K562 (cell line): ENCODE results near the gene VIM. TPM values are rescaled to one million over a fixed set of nuclear protein-coding genes. Genes with fewer than 3 reads are reported as not detected.

Experiments
- ARID2 ChIP-seq: fragments of 450-650 bp; IDR thresholded peaks from 2 replicates; pipeline ENCODE4 v1.6.1; 2017; ENCODE audit warnings: antibody characterized with exemption, mild to moderate bottlenecking
- CCAR2 ChIP-seq: fragments of 200-400 bp; formaldehyde crosslinking; IDR thresholded peaks from 2 replicates; pipeline ENCODE4 v1.6.1; 2017; ENCODE audit warnings: mild to moderate bottlenecking, low read depth, low read length
- HNRNPH1 ChIP-seq: fragments of 200-400 bp; formaldehyde crosslinking; optimal IDR thresholded peaks from 2 replicates; pipeline ENCODE3; 2017; ENCODE audit warnings: low read depth, mild to moderate bottlenecking, low read length, moderate library complexity
- MAZ ChIP-seq, 2 experiments: fragments of 450-650 bp in 1 of 2; sonication (generic) in 1 of 2; formaldehyde crosslinking; IDR thresholded peaks in 1 of 2; conservative IDR thresholded peaks in 1 of 2; 2 replicates each; pipeline versions ENCODE4 v1.4.0 to v1.5.0; 2020; ENCODE audit warnings: mild to moderate bottlenecking in 1 of 2, missing genetic modification reagents in 1 of 2
- MEF2D ChIP-seq: conservative IDR thresholded peaks from 2 replicates; pipeline ENCODE4 v1.6.1; 2016; ENCODE audit warnings: low read depth, missing genetic modification characterization, missing compliant biosample characterization
- PHB2 ChIP-seq: fragments of 450-650 bp; IDR thresholded peaks from 2 replicates; pipeline ENCODE4 v1.6.1; 2017; ENCODE audit warnings: low read depth
- POLR2H ChIP-seq: IDR thresholded peaks from 2 replicates; pipeline ENCODE4 v1.6.1; 2016; ENCODE audit warnings: missing genetic modification characterization, low read depth, mild to moderate bottlenecking, control low read depth, missing compliant biosample characterization, moderate library complexity
- TBL1XR1 ChIP-seq, 2 experiments: IDR thresholded peaks; 2 replicates each; pipeline ENCODE4 v1.6.1; 2012; ENCODE audit warnings: improper control_type of control experiment in 2 of 2, low read length in 2 of 2, mild to moderate bottlenecking in 1 of 2
- TOE1 ChIP-seq, 2 experiments: fragments of 450-650 bp in 1 of 2; sonication (generic) in 1 of 2; formaldehyde crosslinking in 1 of 2; IDR thresholded peaks; 2 replicates each; pipeline versions ENCODE4 v1.7.1 to v1.8.0; 2016 to 2022; ENCODE audit warnings: borderline replicate concordance in 2 of 2, mild to moderate bottlenecking in 2 of 2, antibody characterized with exemption in 1 of 2, inconsistent platforms in 1 of 2, low read depth in 1 of 2, missing genetic modification reagents in 1 of 2, moderate library complexity in 1 of 2
- YY1 ChIP-seq, 3 experiments: IDR thresholded peaks; 2 replicates each; pipeline ENCODE4 v1.6.1; 2011; ENCODE audit warnings: low read length in 2 of 3, mild to moderate bottlenecking in 2 of 3, moderate library complexity in 2 of 3, borderline replicate concordance in 1 of 3, control low read depth in 1 of 3, low read depth in 1 of 3; ENCODE audit not compliant: insufficient read depth in 3 of 3, insufficient replicate concordance in 2 of 3, control insufficient read depth in 1 of 3, insufficient read length in 1 of 3; ENCODE audit errors: extremely low read depth in 1 of 3
- ZNF707 ChIP-seq: fragments of 250-450 bp; sonication (Bioruptor Pico); conservative IDR thresholded peaks from 2 replicates; pipeline ENCODE4 v1.8.0; 2022; ENCODE audit warnings: inconsistent platforms, mild to moderate bottlenecking, moderate library complexity
- polyA plus RNA-seq, 8 experiments: library from polyadenylated mRNA; depleted of rRNA in 4 of 8; stranded (reverse) in 5 of 8; unstranded in 3 of 8; fragments of >200 nt; fragmentation: Nextera tagmentation in 2 of 8; fragmentation: Illumina TruSeq in 1 of 8; extraction: Ambion mirVana in 2 of 8; extraction: Trizol in 1 of 8; gene quantifications; 2 replicates each; pipeline versions ENCODE4 v1.2.1 to v1.2.3, GENCODE V29; 2011 to 2014; ENCODE audit warnings: inconsistent platforms in 1 of 8, missing spikeins in 1 of 8
- total RNA-seq, 7 experiments: library from RNA; depleted of rRNA in 6 of 7; stranded (reverse); fragments of >200 nt in 6 of 7; fragmentation: Illumina TruSeq in 2 of 7; extraction: Trizol in 2 of 7; gene quantifications; 2 replicates each; pipeline versions ENCODE4 v1.2.1 to v1.2.3, GENCODE V29; 2011 to 2021; ENCODE audit warnings: low replicate concordance in 1 of 7
- TF ChIP-seq, protein P1 (sequence below): sonication (generic); formaldehyde crosslinking; IDR thresholded peaks from 2 replicates; pipeline ENCODE4 v1.8.1; 2023; ENCODE audit warnings: missing genetic modification reagents, mild to moderate bottlenecking, borderline replicate concordance

The VIM gene
- total and polyA plus RNA-seq, 9 of the 15 experiments (the other 6 are each of a cell fraction or from before 2014, with no cell fraction given) = 86.0 to 621 (median 383) TPM

DNA sequence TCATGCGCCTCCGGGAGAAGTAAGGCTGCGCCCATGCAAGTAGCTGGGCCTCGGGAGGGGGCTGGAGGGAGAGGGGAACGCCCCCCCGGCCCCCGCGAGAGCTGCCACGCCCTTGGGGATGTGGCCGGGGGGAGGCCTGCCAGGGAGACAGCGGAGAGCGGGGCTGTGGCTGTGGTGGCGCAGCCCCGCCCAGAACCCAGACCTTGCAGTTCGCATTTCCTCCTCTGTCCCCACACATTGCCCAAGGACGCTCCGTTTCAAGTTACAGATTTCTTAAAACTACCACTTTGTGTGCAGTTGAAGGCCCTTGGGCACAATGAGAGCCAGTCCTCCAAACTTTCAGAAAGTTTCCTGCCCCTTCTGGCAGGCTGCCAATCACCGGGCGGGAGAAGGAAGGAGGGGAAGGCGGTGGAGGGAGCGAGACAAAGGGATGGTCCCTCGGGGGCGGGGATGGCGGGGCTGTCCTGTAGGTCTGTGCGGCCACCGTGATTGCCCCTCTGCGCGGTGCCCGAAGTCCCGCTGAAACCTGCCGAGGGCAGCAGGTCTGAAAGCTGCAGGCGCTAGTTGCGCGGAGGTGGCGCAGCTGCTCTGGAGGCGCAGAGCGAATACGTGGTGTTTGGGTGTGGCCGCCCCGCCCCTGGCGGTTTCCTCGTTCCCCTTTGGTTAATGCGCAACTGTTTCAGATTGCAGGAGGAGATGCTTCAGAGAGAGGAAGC, 2.1 kb downstream of the VIM start (continued):
- TF ChIP-seq, protein P1, sequence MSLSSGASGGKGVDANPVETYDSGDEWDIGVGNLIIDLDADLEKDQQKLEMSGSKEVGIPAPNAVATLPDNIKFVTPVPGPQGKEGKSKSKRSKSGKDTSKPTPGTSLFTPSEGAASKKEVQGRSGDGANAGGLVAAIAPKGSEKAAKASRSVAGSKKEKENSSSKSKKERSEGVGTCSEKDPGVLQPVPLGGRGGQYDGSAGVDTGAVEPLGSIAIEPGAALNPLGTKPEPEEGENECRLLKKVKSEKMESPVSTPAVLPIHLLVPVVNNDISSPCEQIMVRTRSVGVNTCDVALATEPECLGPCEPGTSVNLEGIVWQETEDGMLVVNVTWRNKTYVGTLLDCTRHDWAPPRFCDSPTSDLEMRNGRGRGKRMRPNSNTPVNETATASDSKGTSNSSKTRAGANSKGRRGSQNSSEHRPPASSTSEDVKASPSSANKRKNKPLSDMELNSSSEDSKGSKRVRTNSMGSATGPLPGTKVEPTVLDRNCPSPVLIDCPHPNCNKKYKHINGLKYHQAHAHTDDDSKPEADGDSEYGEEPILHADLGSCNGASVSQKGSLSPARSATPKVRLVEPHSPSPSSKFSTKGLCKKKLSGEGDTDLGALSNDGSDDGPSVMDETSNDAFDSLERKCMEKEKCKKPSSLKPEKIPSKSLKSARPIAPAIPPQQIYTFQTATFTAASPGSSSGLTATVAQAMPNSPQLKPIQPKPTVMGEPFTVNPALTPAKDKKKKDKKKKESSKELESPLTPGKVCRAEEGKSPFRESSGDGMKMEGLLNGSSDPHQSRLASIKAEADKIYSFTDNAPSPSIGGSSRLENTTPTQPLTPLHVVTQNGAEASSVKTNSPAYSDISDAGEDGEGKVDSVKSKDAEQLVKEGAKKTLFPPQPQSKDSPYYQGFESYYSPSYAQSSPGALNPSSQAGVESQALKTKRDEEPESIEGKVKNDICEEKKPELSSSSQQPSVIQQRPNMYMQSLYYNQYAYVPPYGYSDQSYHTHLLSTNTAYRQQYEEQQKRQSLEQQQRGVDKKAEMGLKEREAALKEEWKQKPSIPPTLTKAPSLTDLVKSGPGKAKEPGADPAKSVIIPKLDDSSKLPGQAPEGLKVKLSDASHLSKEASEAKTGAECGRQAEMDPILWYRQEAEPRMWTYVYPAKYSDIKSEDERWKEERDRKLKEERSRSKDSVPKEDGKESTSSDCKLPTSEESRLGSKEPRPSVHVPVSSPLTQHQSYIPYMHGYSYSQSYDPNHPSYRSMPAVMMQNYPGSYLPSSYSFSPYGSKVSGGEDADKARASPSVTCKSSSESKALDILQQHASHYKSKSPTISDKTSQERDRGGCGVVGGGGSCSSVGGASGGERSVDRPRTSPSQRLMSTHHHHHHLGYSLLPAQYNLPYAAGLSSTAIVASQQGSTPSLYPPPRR = no peak
- TF ChIP-seq ARID2 (no peak), MAZ (CRISPR knock-in tag; conservative IDR thresholded peaks at IDR 0.05 in 1 of 2, IDR thresholded peaks at IDR 0.05 in 1 of 2) (peak; percentile 75 to 87), HNRNPH1 (no peak), TOE1 (IDR thresholded peaks at IDR 0.05; ENCODE audit: borderline replicate concordance) (no peak), TOE1 (CRISPR knock-in tag; IDR thresholded peaks at IDR 0.05; ENCODE audit: borderline replicate concordance, low read depth) (no peak), PHB2 (no peak), POLR2H (tag) (no peak), CCAR2 (no peak), YY1 (IDR thresholded peaks at IDR 0.05; ENCODE audit: borderline replicate concordance in 1 of 3, control insufficient read depth in 1 of 3, extremely low read depth in 1 of 3, insufficient read depth in 3 of 3, insufficient read length in 1 of 3, insufficient replicate concordance in 2 of 3, low read depth in 1 of 3, low read length in 2 of 3) (peak in 1 of 3 experiments; percentile 35), TBL1XR1 (IDR thresholded peaks at IDR 0.05; ENCODE audit: low read length in 2 of 2) (peak in 1 of 2 experiments; percentile 32; a peak in 3 of 4 replicates), MEF2D (tag) (no peak), ZNF707 (CRISPR knock-in tag) (no peak)
